HEK293T (cell line): ENCODE data around the gene PILRA.
"Not testable (repeated sequence)": the region's sequence is repeated elsewhere in the genome, so short reads cannot be mapped to it uniquely, and the experiment has no call there.

Experiments used
- BHLHE40 ChIP-seq: fragments of 450-650 bp; IDR thresholded peaks from 2 replicates; pipeline ENCODE4 v1.6.1; 2016; ENCODE audit warnings: mild to moderate bottlenecking, moderate library complexity, borderline replicate concordance
- ELF4 ChIP-seq: fragments of 450-650 bp; IDR thresholded peaks from 2 replicates; pipeline ENCODE4 v1.6.1; 2017; ENCODE audit warnings: antibody characterized with exemption
- FOXA1 ChIP-seq: fragments of 450-650 bp; IDR thresholded peaks from 2 replicates; pipeline ENCODE4 v1.6.1; 2016; ENCODE audit warnings: mild to moderate bottlenecking
- FOXM1 ChIP-seq: fragments of 450-650 bp; IDR thresholded peaks from 2 replicates; pipeline ENCODE4 v1.6.1; 2017; ENCODE audit warnings: mild to moderate bottlenecking, borderline replicate concordance
- L3MBTL2 ChIP-seq: fragments of 450-650 bp; conservative IDR thresholded peaks from 2 replicates; pipeline ENCODE4 v1.6.1; 2016; ENCODE audit warnings: mild to moderate bottlenecking
- LEF1 ChIP-seq: fragments of 450-650 bp; IDR thresholded peaks from 2 replicates; pipeline ENCODE4 v1.6.1; 2017; ENCODE audit warnings: mild to moderate bottlenecking, borderline replicate concordance
- NFRKB ChIP-seq: fragments of 450-650 bp; IDR thresholded peaks from 2 replicates; pipeline ENCODE4 v1.6.1; 2016; ENCODE audit warnings: mild to moderate bottlenecking, moderate library complexity
- PKNOX1 ChIP-seq: fragments of 450-650 bp; IDR thresholded peaks from 2 replicates; pipeline ENCODE4 v1.6.1; 2016
- SP1 ChIP-seq: fragments of 450-650 bp; IDR thresholded peaks from 2 replicates; pipeline ENCODE4 v1.6.1; 2017
- SUZ12 ChIP-seq: fragments of 450-650 bp; IDR thresholded peaks from 2 replicates; pipeline ENCODE4 v1.6.1; 2016; ENCODE audit warnings: mild to moderate bottlenecking
- TARDBP ChIP-seq: fragments of 450-650 bp; IDR thresholded peaks from 2 replicates; pipeline ENCODE4 v1.6.1; 2016

- not testable (repeated sequence) for TF ChIP-seq SUZ12, L3MBTL2, SP1, BHLHE40, ELF4, FOXA1, FOXM1, TARDBP, PKNOX1, LEF1, NFRKB
These were observed 32.0 kb upstream of the PILRA start for GRCh38 chr7:100341286-100341685.
